ENCODE results near the gene PSAP. TPM values are rescaled to one million over a fixed set of nuclear protein-coding genes. Genes with fewer than 3 reads are reported as not detected.

Gene PSAP
- total RNA-seq, 2 donors from 2014 or later, result 488 to 516 TPM

DNA sequence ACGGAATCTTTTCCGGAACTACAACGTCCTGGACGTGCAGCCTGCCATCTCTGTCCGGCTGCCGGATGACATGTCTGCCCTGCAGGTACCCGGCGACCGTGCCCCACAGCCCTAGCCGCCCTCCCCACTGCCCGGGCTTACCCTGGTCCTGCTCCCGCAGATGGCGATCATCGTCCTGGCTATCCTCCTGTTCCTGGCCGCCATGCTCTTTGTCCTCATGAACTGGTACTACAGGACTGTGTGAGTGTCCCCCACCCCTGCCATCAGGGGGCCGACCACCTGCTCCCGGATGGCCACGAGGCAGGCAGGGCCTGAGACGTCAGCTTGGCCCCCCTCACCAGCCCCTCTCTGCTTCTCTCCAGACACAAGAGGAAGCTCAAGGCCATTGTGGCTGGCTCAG, 39.7 kb downstream of the PSAP start:
- intact Hi-C loops (cut with DNase I), result loop anchor here (10.0 kb wide), 1 partner anchor 427 kb away; no protein-coding TSS in a partner anchor
- Histone ChIP-seq H3K27me3 (no peaks in the 10 kb centered on the region), H3K36me3 (replicated peaks in 1 of 2; ENCODE audit: insufficient read depth in 1 of 2, low read depth in 2 of 2) (no peaks in the 10 kb centered on the region), H3K4me1 (peaks cover 15% of the 10 kb centered on the region), H3K4me3 (no peak overlapping the region), H3K27ac (no peak overlapping the region), H3K9me3 (no peaks in the 10 kb centered on the region)
- ATAC-seq (no peak), DNase-seq (no peak)
- 69 to 76% methylated on average over 19 of the region's 19 CpGs for WGBS, 2 donors
- no peak for TF ChIP-seq POLR2A (IDR thresholded peaks at IDR 0.05)
- TF ChIP-seq, protein P1, sequence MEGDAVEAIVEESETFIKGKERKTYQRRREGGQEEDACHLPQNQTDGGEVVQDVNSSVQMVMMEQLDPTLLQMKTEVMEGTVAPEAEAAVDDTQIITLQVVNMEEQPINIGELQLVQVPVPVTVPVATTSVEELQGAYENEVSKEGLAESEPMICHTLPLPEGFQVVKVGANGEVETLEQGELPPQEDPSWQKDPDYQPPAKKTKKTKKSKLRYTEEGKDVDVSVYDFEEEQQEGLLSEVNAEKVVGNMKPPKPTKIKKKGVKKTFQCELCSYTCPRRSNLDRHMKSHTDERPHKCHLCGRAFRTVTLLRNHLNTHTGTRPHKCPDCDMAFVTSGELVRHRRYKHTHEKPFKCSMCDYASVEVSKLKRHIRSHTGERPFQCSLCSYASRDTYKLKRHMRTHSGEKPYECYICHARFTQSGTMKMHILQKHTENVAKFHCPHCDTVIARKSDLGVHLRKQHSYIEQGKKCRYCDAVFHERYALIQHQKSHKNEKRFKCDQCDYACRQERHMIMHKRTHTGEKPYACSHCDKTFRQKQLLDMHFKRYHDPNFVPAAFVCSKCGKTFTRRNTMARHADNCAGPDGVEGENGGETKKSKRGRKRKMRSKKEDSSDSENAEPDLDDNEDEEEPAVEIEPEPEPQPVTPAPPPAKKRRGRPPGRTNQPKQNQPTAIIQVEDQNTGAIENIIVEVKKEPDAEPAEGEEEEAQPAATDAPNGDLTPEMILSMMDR (IDR thresholded peaks at IDR 0.05), result no peak

DNA sequence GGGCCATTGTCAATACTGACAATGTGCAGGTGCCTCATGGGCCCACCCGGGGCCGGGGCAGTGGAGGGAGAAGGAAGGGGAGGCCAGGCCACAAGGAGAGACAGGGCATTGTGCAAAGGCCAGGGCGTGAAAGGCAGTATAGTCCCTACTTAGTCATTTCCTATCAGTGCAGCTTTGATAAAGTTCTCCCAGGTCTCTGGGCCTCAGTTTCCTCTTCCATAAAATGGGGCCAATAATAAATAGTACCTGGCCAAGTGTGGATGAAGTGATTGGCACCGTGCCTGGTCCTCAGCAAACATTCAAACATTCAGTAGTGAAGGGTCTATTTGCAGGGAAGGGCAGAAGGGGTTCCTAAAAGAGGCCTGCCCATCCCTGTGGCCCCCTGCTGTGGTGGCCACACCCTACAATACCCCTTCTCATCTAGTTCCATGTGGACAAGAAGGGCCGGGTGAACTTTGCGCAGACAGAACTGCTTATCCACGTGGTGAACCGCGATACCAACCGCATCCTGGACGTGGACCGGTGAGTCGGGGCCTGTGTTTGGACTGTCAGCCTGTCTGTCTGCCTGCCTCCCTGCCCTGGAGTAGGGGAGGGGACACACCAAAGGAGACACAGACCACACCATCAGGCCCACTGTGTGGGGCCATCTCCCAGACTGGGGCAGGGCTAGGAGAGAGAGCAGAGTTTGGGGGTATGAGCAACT, 40.9 kb downstream of the PSAP start:
- ATAC-seq, result no peak
- WGBS, 2 donors, result 73 to 84% methylated on average over 5 to 13 of the region's 13 CpGs

DNA sequence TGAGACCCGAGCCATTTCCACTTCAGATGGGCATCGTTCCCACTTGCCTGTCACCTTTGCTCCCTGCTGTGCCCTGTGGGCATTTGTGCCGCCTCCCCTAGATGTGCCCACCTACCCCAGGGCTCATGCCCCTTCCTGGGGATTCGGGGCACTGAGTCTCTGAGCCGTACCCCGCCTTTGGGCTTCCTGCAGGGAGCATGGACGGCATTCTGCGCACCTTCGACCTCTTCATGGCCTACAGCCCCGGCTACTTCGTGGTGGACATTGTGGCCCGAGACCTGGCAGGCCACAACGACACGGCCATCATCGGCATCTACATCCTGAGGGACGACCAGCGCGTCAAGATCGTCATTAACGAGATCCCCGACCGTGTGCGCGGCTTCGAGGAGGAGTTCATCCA, 41.4 kb downstream of the PSAP start:
- TF ChIP-seq, protein P1 (IDR thresholded peaks at IDR 0.05), result no peak
- TF ChIP-seq POLR2A (IDR thresholded peaks at IDR 0.05), result no peak
- Histone ChIP-seq H3K4me3 (no peak overlapping the region), H3K4me1 (peaks cover 15% of the 10 kb centered on the region), H3K27me3 (no peaks in the 10 kb centered on the region), H3K9me3 (no peaks in the 10 kb centered on the region), H3K27ac (no peak overlapping the region), H3K36me3 (replicated peaks in 1 of 2; ENCODE audit: insufficient read depth in 1 of 2, low read depth in 2 of 2) (no peaks in the 10 kb centered on the region)
- ATAC-seq (no peak), DNase-seq (no peak)
- WGBS, 2 donors, result 85 to 87% methylated on average over 20 to 25 of the region's 25 CpGs
- intact Hi-C loops (cut with DNase I), result loop anchor here (10.0 kb wide), 1 partner anchor 425 kb away; no protein-coding TSS in a partner anchor

More for the DNA sequence above, 40.9 kb downstream of the PSAP start:
- intact Hi-C loops (cut with DNase I), result loop anchor here (10.0 kb wide), 1 partner anchor 425 kb away; no protein-coding TSS in a partner anchor
- no peaks in the 10 kb centered on the region for H3K27me3 ChIP-seq
- DNase-seq, result no peak
- H3K36me3 ChIP-seq (replicated peaks in 1 of 2; ENCODE audit: insufficient read depth in 1 of 2, low read depth in 2 of 2), result no peaks in the 10 kb centered on the region
- H3K4me3 ChIP-seq, result no peak overlapping the region
- no peak overlapping the region for H3K27ac ChIP-seq
- TF ChIP-seq, protein P1 (IDR thresholded peaks at IDR 0.05), result no peak
- no peak for TF ChIP-seq POLR2A (IDR thresholded peaks at IDR 0.05)
- H3K9me3 ChIP-seq, result no peaks in the 10 kb centered on the region
- peaks cover 15% of the 10 kb centered on the region for H3K4me1 ChIP-seq

DNA sequence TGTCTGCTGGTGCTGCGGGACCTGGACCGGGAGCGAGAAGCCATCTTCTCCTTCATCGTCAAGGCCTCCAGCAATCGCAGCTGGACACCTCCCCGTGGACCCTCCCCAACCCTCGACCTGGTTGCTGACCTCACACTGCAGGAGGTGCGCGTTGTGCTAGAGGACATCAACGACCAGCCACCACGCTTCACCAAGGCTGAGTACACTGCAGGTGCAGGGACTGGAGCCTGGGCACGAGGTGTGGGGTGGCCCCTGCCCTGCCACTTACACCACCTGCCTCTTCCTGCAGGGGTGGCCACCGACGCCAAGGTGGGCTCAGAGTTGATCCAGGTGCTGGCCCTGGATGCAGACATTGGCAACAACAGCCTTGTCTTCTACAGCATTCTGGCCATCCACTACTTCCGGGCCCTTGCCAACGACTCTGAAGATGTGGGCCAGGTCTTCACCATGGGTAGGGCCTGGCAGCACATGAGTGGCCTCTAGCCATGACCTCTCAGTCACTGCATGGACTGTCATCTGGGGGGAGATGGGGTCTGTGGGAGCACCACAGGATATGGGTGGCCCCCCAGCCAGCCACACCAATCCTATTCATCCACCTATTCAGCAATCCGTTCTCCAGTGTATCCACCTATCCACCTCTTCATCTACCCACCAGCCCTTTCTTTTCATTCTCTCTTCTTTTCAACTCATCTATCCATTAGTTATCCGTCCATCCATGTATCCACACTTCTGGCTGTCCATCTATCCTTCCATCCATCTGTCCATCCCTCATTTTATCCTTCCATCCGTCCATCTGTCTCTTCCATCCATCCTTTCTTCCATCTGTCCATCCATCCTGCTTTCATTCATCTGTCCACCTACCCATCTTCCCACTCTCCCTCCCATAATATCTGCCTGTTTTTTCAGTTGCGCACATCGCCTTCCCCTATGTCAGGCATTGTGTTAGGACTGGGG, 43.2 kb downstream of the PSAP start:
- ATAC-seq, result no peak

More for the DNA sequence above, 43.2 kb downstream of the PSAP start:
- Histone ChIP-seq H3K9me3 (no peaks in the 10 kb centered on the region), H3K27me3 (no peaks in the 10 kb centered on the region), H3K36me3 (replicated peaks in 1 of 2; ENCODE audit: insufficient read depth in 1 of 2, low read depth in 2 of 2) (no peaks in the 10 kb centered on the region), H3K27ac (no peak overlapping the region), H3K4me3 (no peak overlapping the region), H3K4me1 (peaks cover 9% of the 10 kb centered on the region)
- no peak for DNase-seq
- intact Hi-C loops (cut with DNase I), result no loop called here
- no peak for TF ChIP-seq POLR2A (IDR thresholded peaks at IDR 0.05)
- TF ChIP-seq, protein P1 (IDR thresholded peaks at IDR 0.05), result no peak
- 81 to 82% methylated on average over 13 to 20 of the region's 21 CpGs for WGBS, 2 donors

Measured in body of pancreas (tissue), 4 donors.